Measurements from ENCODE around the gene SNRK.

- no peak for TF ChIP-seq CTCF (IDR thresholded peaks at IDR 0.05 in 2 of 3, conservative IDR thresholded peaks at IDR 0.05 in 1 of 3; ENCODE audit: borderline replicate concordance in 1 of 3, insufficient read depth in 1 of 3, low read depth in 2 of 3, low read length in 2 of 3)
- TF ChIP-seq SIN3A (IDR thresholded peaks at IDR 0.05; ENCODE audit: low read depth): no peak
- no peak for TF ChIP-seq RAD21 (IDR thresholded peaks at IDR 0.05; ENCODE audit: low read depth)
- TF ChIP-seq CEBPB (IDR thresholded peaks at IDR 0.05; ENCODE audit: low read depth): no peak
- no peak for TF ChIP-seq YY1 (IDR thresholded peaks at IDR 0.05; ENCODE audit: extremely low read depth, insufficient replicate concordance, low read depth, low read length)
- TF ChIP-seq MAX (IDR thresholded peaks at IDR 0.05): no peak
- no peak for TF ChIP-seq REST (IDR thresholded peaks at IDR 0.05; ENCODE audit: low read depth)
- TF ChIP-seq JUND (IDR thresholded peaks at IDR 0.05): no peak
- no peak for TF ChIP-seq EZH2phosphoT487 (IDR thresholded peaks at IDR 0.05; ENCODE audit: borderline replicate concordance)
- no peak for TF ChIP-seq POLR2A (IDR thresholded peaks at IDR 0.05; ENCODE audit: borderline replicate concordance, extremely low read depth, insufficient read depth, insufficient read length)
Measured at GRCh38 chr3:43248973-43249372, 37.4 kb upstream of the SNRK start.

Measured in HCT116 (cell line).